HepG2 (cell line): Measurements from ENCODE around the gene IFI30. TPM values are rescaled to one million over a fixed set of nuclear protein-coding genes. Genes with fewer than 3 reads are reported as not detected.

ENCODE experiments used
- KLF9 ChIP-seq: IDR thresholded peaks from 2 replicates; pipeline ENCODE4 v1.6.1; 2016; ENCODE audit warnings: low read depth
- LRRFIP1 ChIP-seq: sonication (generic); formaldehyde crosslinking; conservative IDR thresholded peaks from 2 replicates; pipeline ENCODE4 v1.4.0; 2020; ENCODE audit warnings: missing genetic modification reagents
- MED8 ChIP-seq: sonication (generic); formaldehyde crosslinking; IDR thresholded peaks from 2 replicates; pipeline ENCODE4 v1.8.1; 2023; ENCODE audit warnings: mild to moderate bottlenecking, missing genetic modification reagents; ENCODE audit not compliant: insufficient replicate concordance
- RBM39 ChIP-seq: fragments of 200-400 bp; formaldehyde crosslinking; IDR thresholded peaks from one replicate; pipeline ENCODE4 v1.6.1; 2018; ENCODE audit warnings: antibody characterized with exemption, mild to moderate bottlenecking, low read depth, low read length; ENCODE audit not compliant: poor library complexity, severe bottlenecking
- TFAP4 ChIP-seq: sonication (generic); IDR thresholded peaks from 2 replicates; pipeline ENCODE4 v1.6.1; 2016; ENCODE audit warnings: low read depth, borderline replicate concordance
- ZBTB33 ChIP-seq: sonication (generic); formaldehyde crosslinking; IDR thresholded peaks from 2 replicates; pipeline ENCODE4 v1.4.0; 2020; ENCODE audit warnings: missing genetic modification reagents
- ZNF17 ChIP-seq: sonication (generic); formaldehyde crosslinking; IDR thresholded peaks from 2 replicates; pipeline ENCODE4 v1.5.0; 2020; ENCODE audit warnings: mild to moderate bottlenecking, missing genetic modification reagents
- ZNF468 ChIP-seq: sonication (generic); formaldehyde crosslinking; IDR thresholded peaks from 2 replicates; pipeline ENCODE4 v1.8.0; 2022; ENCODE audit warnings: mild to moderate bottlenecking, moderate library complexity, missing genetic modification reagents
- polyA plus RNA-seq, 8 experiments: library from polyadenylated mRNA; depleted of rRNA in 3 of 8; stranded (reverse) in 7 of 8; unstranded in 1 of 8; fragments of >200 nt; fragmentation: Illumina TruSeq in 4 of 8; extraction: Trizol in 4 of 8; gene quantifications; 2 replicates each; pipeline versions ENCODE4 v1.2.1 to v1.2.3, GENCODE V29; 2011 to 2016; ENCODE audit warnings: low read depth in 4 of 8, missing spikeins in 1 of 8, mixed read lengths in 1 of 8; ENCODE audit not compliant: insufficient read depth in 1 of 8
- total RNA-seq, 5 experiments: library from RNA; depleted of rRNA; stranded (reverse); fragments of >200 nt; fragmentation: Illumina TruSeq; extraction: Trizol; gene quantifications; 2 replicates each; pipeline ENCODE4 v1.2.3, GENCODE V29; 2016; ENCODE audit warnings: low read depth in 1 of 5
- TF ChIP-seq, protein P1 (sequence below): sonication (generic); formaldehyde crosslinking; IDR thresholded peaks from 2 replicates; pipeline ENCODE4 v1.4.0; 2020; ENCODE audit warnings: low read depth, missing genetic modification reagents
- TF ChIP-seq, protein P2 (sequence below): fragments of 450-650 bp; IDR thresholded peaks from 2 replicates; pipeline ENCODE4 v1.6.1; 2017

The IFI30 gene
- total and polyA plus RNA-seq, 2 of the 13 experiments (the other 11 are each of a cell fraction or from before 2014, with no cell fraction given), result 25.0 to 79.4 TPM

GRCh38 chr19:18192673-18193387, 19.2 kb downstream of the IFI30 start, which contains the start of gene MPV17L2 (continued):
- TF ChIP-seq, protein P1, sequence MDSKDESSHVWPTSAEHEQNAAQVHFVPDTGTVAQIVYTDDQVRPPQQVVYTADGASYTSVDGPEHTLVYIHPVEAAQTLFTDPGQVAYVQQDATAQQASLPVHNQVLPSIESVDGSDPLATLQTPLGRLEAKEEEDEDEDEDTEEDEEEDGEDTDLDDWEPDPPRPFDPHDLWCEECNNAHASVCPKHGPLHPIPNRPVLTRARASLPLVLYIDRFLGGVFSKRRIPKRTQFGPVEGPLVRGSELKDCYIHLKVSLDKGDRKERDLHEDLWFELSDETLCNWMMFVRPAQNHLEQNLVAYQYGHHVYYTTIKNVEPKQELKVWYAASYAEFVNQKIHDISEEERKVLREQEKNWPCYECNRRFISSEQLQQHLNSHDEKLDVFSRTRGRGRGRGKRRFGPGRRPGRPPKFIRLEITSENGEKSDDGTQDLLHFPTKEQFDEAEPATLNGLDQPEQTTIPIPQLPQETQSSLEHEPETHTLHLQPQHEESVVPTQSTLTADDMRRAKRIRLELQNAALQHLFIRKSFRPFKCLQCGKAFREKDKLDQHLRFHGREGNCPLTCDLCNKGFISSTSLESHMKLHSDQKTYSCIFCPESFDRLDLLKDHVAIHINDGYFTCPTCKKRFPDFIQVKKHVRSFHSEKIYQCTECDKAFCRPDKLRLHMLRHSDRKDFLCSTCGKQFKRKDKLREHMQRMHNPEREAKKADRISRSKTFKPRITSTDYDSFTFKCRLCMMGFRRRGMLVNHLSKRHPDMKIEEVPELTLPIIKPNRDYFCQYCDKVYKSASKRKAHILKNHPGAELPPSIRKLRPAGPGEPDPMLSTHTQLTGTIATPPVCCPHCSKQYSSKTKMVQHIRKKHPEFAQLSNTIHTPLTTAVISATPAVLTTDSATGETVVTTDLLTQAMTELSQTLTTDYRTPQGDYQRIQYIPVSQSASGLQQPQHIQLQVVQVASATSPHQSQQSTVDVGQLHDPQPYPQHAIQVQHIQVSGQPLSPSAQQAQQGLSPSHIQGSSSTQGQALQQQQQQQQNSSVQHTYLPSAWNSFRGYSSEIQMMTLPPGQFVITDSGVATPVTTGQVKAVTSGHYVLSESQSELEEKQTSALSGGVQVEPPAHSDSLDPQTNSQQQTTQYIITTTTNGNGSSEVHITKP (CRISPR knock-in tag), result no peak
- no peak for TF ChIP-seq ZBTB33
- no peak for TF ChIP-seq MED8 (CRISPR knock-in tag)
- no peak for TF ChIP-seq RBM39
- no peak for TF ChIP-seq KLF9
- TF ChIP-seq ZNF468 (CRISPR knock-in tag), result no peak
- TF ChIP-seq LRRFIP1 (CRISPR knock-in tag), result no peak
- no peak for TF ChIP-seq ZNF17
- TF ChIP-seq TFAP4, result peak; percentile 18; the same call in 1 of the 2 replicates
- TF ChIP-seq, protein P2, sequence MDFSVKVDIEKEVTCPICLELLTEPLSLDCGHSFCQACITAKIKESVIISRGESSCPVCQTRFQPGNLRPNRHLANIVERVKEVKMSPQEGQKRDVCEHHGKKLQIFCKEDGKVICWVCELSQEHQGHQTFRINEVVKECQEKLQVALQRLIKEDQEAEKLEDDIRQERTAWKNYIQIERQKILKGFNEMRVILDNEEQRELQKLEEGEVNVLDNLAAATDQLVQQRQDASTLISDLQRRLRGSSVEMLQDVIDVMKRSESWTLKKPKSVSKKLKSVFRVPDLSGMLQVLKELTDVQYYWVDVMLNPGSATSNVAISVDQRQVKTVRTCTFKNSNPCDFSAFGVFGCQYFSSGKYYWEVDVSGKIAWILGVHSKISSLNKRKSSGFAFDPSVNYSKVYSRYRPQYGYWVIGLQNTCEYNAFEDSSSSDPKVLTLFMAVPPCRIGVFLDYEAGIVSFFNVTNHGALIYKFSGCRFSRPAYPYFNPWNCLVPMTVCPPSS, result no peak
